Adipocyte (in vitro differentiated cells): ENCODE measurements around the gene PRDM5.

ENCODE experiments used
- DNase-seq: peaks from one replicate; pipeline ENCODE4 v3.0.0-alpha.2; 2015; ENCODE audit warnings: low read depth
- H3K27me3 ChIP-seq: replicated peaks from 2 replicates; pipeline ENCODE4 v1.7.0; 2013; ENCODE audit warnings: mild to moderate bottlenecking, low read length, moderate library complexity; ENCODE audit not compliant: control insufficient read depth, insufficient read depth
- H3K36me3 ChIP-seq: 2 replicates; pipeline ENCODE4 v1.7.0; 2013; ENCODE audit warnings: low read length, mild to moderate bottlenecking, moderate library complexity; ENCODE audit not compliant: control insufficient read depth, insufficient read depth, severe bottlenecking
- H3K4me1 ChIP-seq: 2 replicates; pipeline ENCODE4 v1.7.0; 2013; ENCODE audit warnings: mild to moderate bottlenecking, low read length, moderate library complexity; ENCODE audit not compliant: control insufficient read depth, insufficient read depth
- H3K4me3 ChIP-seq: 2 replicates; pipeline ENCODE4 v1.7.0; 2013; ENCODE audit warnings: mild to moderate bottlenecking, low read length, moderate library complexity
- H3K9ac ChIP-seq: 2 replicates; pipeline ENCODE4 v1.7.0; 2013; ENCODE audit warnings: mild to moderate bottlenecking, low read length, moderate library complexity
- H3K9me3 ChIP-seq: 2 replicates; pipeline ENCODE4 v1.7.0; 2013; ENCODE audit warnings: mild to moderate bottlenecking, low read length, moderate library complexity; ENCODE audit not compliant: control insufficient read depth

The PRDM5 gene

DNA sequence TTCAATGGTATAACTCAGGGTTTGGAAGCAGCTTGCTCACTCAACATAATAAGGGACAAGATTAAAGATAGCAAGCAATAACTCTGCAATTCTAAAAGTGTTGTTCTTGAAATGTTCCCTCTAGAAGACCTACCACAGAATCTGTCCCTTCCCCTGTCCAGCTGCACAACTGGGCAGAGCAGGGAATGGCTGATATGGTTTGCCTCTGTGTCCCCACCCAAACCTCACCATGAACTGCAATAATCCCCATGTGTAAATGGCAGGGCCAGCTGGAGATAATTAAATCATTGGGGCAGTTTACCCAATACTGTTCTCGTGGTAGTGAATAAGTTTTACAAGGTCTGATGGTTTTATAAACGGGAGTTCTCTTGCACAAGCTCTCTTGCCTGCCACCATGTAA is 19.1 kb downstream of the PRDM5 start:
- Histone ChIP-seq H3K4me1 (no peaks in the 10 kb centered on the region), H3K9me3 (no peaks in the 10 kb centered on the region), H3K27me3 (no peaks in the 10 kb centered on the region), H3K36me3 (peaks cover 9% of the 10 kb centered on the region), H3K9ac (no peak overlapping the region), H3K4me3 (no peak overlapping the region)
- no peak for DNase-seq

DNA sequence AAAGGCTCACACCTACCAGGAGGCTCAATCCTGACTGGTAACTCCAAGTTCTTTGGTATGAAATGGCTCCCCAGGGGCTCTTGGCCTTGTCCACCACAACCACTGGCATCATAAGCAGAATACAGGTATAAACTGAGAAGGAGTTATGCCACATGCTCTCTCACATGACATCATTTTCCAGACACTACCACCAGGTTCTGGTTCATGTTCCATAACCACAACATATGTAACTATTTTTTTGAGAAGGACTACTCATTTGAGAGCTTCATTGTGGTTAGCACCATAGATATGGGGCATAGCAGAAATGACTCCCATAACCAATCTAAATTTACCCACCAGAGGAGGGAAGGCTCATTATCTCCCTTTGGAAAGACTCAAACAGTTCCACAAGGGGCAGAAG is 19.6 kb downstream of the PRDM5 start:
- DNase-seq, result no peak
- H3K4me3 ChIP-seq, result no peak overlapping the region
- no peaks in the 10 kb centered on the region for H3K27me3 ChIP-seq
- H3K36me3 ChIP-seq, result peaks cover 9% of the 10 kb centered on the region
- H3K9me3 ChIP-seq, result no peaks in the 10 kb centered on the region
- no peak overlapping the region for H3K9ac ChIP-seq
- no peaks in the 10 kb centered on the region for H3K4me1 ChIP-seq

DNA sequence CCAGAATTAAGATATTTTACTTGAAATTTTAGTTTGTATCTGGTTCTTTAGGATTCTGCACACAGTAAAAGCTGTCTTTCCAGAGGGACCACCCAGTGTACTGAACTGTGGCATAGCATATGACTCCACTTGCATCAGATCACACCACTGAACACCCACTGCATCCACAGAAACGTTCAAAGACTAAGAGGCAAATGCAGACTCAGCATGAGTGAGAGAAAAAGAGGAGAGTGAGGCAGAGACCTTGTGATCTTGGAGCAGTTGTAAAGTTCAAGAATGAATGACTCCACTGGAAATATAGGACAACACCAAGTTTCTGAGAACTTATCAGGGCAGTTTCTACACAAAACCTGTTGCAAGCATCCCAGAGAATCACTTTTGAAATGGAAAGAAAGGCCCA is 20.8 kb downstream of the PRDM5 start:
- no peaks in the 10 kb centered on the region for H3K4me1 ChIP-seq
- DNase-seq, result no peak
- no peak overlapping the region for H3K9ac ChIP-seq
- H3K4me3 ChIP-seq, result no peak overlapping the region
- no peaks in the 10 kb centered on the region for H3K27me3 ChIP-seq
- H3K9me3 ChIP-seq, result no peaks in the 10 kb centered on the region
- peaks cover 9% of the 10 kb centered on the region for H3K36me3 ChIP-seq

DNA sequence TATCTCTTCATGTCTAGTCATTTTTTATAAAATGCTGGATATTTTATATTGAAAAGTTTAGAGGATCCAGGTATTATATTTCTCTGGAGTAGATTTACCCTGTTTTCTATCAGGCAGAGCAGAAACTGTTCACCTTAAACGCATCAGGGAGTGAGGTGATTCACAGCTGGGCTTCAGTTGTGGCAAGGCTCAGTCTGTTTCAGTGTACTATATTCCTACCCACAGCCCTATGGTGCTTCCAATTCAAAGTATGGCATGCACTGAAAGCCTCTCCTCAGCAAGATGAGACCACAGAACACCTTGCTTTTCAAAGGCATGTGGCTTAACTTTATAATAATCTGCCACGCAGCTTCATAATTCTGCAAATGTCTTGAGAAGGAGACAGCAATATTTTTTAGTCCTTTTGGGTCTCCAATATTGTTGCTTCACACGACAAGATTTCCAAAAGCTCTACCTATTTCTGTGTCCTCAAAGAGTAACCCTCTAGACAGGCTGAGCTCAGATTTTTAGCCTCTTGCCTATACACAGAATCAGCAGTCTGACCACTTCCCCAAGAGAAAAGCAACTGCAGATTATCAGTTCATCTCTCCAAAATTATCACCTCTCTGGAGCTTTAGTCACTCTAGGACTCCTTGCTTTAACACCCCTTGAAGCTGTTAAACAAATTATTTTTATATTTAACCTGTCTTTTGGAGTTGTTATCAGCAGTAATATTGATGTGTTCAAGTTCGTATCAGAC is 24.4 kb downstream of the PRDM5 start:
- H3K9me3 ChIP-seq, result no peaks in the 10 kb centered on the region
- no peaks in the 10 kb centered on the region for H3K36me3 ChIP-seq
- H3K4me1 ChIP-seq, result no peaks in the 10 kb centered on the region
- H3K9ac ChIP-seq, result no peak overlapping the region
- H3K4me3 ChIP-seq, result no peak overlapping the region
- no peaks in the 10 kb centered on the region for H3K27me3 ChIP-seq
- DNase-seq, result no peak

DNA sequence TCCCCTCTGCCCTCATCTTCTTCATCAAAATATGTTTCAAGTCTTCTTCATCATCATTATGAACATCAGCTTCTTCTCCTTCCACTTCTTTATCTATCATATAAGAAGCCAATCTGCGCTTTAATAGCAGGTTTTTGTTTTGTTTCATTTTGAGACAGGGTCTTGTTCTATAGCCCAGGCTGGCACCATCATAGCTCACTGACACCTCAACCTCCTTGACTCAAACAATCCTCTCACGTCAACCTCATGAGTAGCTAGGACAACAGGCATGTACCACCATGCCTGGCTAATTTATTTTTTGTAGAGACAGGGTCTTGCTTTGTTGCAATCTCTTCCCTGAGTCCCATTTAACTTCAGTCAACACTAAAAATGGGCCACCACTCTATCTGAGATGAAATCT is 27.0 kb downstream of the PRDM5 start:
- DNase-seq, result no peak
- Histone ChIP-seq H3K27me3 (no peaks in the 10 kb centered on the region), H3K36me3 (no peaks in the 10 kb centered on the region), H3K9ac (no peak overlapping the region), H3K4me1 (no peaks in the 10 kb centered on the region), H3K9me3 (peaks cover 4% of the 10 kb centered on the region), H3K4me3 (no peak overlapping the region)

DNA sequence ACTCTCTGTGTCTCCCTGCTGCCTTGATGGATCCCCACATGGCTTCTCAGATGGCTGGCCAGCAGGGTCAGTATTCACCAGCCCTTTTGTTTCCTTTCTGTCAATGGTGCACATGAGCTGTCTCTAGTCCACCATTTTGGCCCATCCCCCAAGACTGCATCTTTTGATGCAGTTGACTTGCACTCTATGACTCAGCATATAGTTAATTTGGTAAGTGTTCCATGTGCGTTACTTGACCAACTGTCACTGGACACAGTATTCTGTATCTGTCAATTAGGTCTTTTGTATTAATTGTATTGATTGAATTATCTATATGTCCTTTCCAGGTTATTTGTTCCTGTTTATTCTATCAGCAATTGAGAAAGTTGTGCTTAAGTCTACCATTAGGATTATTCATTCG is 29.2 kb downstream of the PRDM5 start:
- Histone ChIP-seq H3K4me3 (no peak overlapping the region), H3K9ac (no peak overlapping the region), H3K9me3 (peaks cover 4% of the 10 kb centered on the region), H3K4me1 (no peaks in the 10 kb centered on the region), H3K27me3 (no peaks in the 10 kb centered on the region), H3K36me3 (no peaks in the 10 kb centered on the region)
- no peak for DNase-seq

DNA sequence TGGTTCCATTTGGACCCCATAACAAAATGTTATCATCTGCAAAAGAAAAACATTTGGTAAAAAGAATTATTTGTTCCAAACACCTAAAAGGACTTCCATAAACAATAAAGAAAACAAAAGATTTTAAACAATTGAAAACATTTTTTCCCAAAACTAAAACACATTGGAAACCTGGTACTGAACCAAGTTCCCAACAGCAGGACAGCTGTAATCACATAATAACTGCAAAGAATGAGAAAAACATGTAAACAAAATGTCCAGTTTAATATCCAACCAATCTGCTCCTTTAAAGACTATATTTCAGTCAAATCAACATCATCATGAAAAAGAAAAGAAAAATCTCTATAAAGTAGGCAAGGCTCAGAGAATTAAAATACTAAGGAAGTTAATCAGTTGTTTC is 36.3 kb downstream of the PRDM5 start:
- H3K4me3 ChIP-seq, result no peak overlapping the region
- H3K9me3 ChIP-seq, result peaks cover 3% of the 10 kb centered on the region
- no peaks in the 10 kb centered on the region for H3K36me3 ChIP-seq
- H3K9ac ChIP-seq, result no peak overlapping the region
- peak; percentile 55 for DNase-seq
- H3K27me3 ChIP-seq, result no peaks in the 10 kb centered on the region
- H3K4me1 ChIP-seq, result no peaks in the 10 kb centered on the region

DNA sequence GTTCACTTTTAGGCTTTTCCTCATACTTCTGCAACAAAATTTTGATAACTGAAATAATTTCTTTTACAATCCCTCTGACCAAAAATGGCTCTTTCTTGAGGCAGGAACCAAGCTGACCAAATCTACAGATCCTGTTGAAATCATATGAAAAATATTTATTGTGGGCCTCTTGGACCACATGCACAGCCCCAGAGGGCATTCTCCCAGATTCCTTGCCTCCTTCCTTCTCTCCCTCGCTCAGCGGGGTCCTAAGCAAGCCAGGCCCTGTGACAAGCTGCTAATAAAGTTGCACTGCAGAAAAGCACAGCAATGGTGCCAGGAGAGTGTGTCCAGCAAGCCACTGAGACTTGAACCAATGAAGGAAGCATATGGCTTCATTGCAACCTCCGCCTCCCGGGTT is 40.7 kb downstream of the PRDM5 start:
- peaks cover 25% of the 10 kb centered on the region for H3K9me3 ChIP-seq
- no peaks in the 10 kb centered on the region for H3K27me3 ChIP-seq
- H3K9ac ChIP-seq, result no peak overlapping the region
- peaks cover 3% of the 10 kb centered on the region for H3K36me3 ChIP-seq
- no peak overlapping the region for H3K4me3 ChIP-seq
- no peak for DNase-seq
- H3K4me1 ChIP-seq, result no peaks in the 10 kb centered on the region

DNA sequence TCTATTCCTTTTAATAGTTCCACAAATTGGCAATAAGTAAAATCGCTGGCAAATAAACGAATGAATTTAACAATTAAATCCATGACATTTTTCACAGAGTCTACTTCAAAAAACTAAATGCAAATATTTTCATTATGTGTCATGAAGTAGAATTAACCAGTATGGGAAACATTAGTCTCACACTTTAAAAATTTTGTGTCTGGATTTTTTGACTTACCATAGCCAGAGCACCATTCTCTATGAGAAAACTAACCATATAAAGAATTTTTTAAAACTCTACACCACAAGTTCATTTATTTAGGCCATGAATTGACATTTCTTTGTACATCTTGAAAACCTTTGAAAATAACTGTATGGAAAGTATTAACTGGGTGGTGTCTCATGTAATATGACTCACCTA is 41.2 kb downstream of the PRDM5 start:
- Histone ChIP-seq H3K36me3 (peaks cover 3% of the 10 kb centered on the region), H3K27me3 (no peaks in the 10 kb centered on the region)

DNA sequence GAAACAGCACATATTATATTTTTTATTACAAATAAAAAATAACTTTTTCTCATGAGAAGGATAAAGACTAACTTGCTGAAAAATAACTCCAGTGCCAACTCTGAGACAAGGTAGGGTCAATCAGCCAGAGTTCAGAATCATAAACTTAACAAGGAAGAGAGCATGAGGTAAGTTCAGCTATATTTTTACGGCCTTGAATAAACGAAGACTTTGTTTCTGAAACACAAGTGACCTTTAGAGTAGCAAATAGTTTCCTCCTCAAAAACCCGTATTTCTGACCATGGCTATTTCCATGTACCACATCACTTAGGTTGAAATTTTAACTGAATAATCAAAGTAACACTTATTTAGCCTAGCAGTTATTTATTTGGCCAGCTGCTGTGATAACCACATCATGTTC is 45.5 kb downstream of the PRDM5 start:
- peaks cover 25% of the 10 kb centered on the region for H3K9me3 ChIP-seq
- peaks cover 9% of the 10 kb centered on the region for H3K4me1 ChIP-seq
- DNase-seq, result no peak
- no peak overlapping the region for H3K9ac ChIP-seq
- H3K36me3 ChIP-seq, result peaks cover 3% of the 10 kb centered on the region
- no peaks in the 10 kb centered on the region for H3K27me3 ChIP-seq
- no peak overlapping the region for H3K4me3 ChIP-seq

More for the DNA sequence above, 41.2 kb downstream of the PRDM5 start:
- peaks cover 25% of the 10 kb centered on the region for H3K9me3 ChIP-seq
- H3K9ac ChIP-seq, result no peak overlapping the region
- no peak for DNase-seq
- no peaks in the 10 kb centered on the region for H3K4me1 ChIP-seq
- H3K4me3 ChIP-seq, result no peak overlapping the region

DNA sequence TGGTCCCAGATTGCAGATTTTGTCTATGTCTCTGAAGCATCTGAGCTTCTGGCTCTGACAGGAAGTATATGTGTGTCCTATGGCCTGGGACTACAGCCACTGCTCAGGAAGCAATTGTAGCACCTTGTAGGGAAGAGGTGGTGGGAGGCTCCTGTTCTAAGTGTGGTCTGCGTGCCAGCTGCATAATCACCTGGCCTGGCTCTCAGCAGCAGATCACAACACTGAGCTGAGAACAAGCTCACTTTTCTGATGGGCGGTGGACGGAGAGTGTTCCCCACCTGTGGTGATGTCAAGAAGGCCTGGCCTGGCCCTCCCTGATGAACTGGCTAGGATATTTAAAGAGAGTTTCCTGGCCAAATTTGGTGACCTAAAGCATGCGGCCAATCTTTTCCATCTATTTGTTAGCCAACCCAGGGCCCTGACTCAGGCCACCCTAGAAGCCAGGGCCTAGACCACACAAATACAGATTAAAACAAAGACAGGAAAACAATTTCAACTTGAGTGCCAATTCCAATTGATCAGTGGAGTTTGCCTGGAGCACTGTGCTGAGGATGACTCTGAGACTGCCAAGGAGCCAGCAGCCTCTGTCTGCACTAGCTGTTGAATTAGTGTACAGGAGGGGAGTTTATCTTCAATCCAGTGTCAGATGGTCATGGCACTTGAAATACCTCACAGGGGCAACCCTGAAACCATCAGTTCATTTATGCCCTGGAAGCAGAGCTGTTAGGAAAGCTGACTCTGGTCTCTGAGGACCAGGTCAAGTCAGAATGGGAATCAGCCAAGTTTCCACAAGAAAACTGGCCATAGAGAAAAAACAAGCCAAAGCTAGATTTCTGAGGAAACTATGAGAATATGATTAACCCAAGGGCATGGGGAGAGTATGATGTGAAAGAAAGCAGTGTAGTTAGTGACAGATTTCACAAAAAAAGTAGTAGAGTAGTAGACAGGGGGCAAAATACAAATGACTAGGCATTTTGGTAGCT is 47.4 kb downstream of the PRDM5 start:
- no peaks in the 10 kb centered on the region for H3K27me3 ChIP-seq
- peaks cover 10% of the 10 kb centered on the region for H3K9me3 ChIP-seq
- H3K36me3 ChIP-seq, result no peaks in the 10 kb centered on the region
- H3K9ac ChIP-seq, result no peak overlapping the region
- DNase-seq, result peak; percentile 44
- H3K4me3 ChIP-seq, result no peak overlapping the region
- H3K4me1 ChIP-seq, result peaks cover 9% of the 10 kb centered on the region
